HepG2 (cell line): ENCODE results near the gene SF3B2. TPM values are rescaled to one million over a fixed set of nuclear protein-coding genes. Genes with fewer than 3 reads are reported as not detected.
A peak's percentile ranks its signal among the peaks of the same experiment; 100 is the strongest.

Experiments used
- ATAC-seq: fragments of 200-7000 bp; cut with Tn5 transposase; 3 replicates; pipeline ENCODE4 v1.9.1; 2020; ENCODE audit warnings: mild to moderate bottlenecking, moderate library complexity
- BruUV-seq: library from RNA; stranded (reverse); fragments of 400-500 nt; replicated peaks from 2 replicates; lab custom pipeline; 2021; lab: Mats Ljungman, UMichigan
- CTCF ChIA-PET: fragments of 300-600 bp; formaldehyde crosslinking; extraction: SDS; loops from one replicate; lab custom pipeline; 2021; ENCODE audit warnings: low total read pairs, inconsistent platforms, low intra/inter-chr PET ratio; lab: Yijun Ruan, JAX
- POLR2A ChIA-PET: fragments of 350-600 bp; sonication (Branson Sonifier 250); formaldehyde crosslinking; loops from one replicate; lab custom pipeline; 2020; ENCODE audit warnings: antibody characterized with exemption, inconsistent platforms; lab: Yijun Ruan, JAX
- DNase-seq: peaks from one replicate; pipeline ENCODE4 v3.0.0-alpha.2; 2015; ENCODE audit warnings: low spot score
- FAIRE-seq: peaks from 3 replicates; lab custom pipeline; 2011; peaks lifted over from hg19 to GRCh38; lab: Jason Lieb, UNC
- H2AFZ ChIP-seq: one replicate; pipeline ENCODE4 v1.6.1; 2011; ENCODE audit warnings: low read length, inconsistent platforms
- H3K27ac ChIP-seq: fragments of 300-600 bp; 3 replicates; pipeline ENCODE4 v1.8.0; 2011; ENCODE audit warnings: mixed run types, mild to moderate bottlenecking, mixed read lengths, low read length, inconsistent platforms; ENCODE audit not compliant: insufficient read depth; ENCODE audit errors: extremely low read length
- H3K27me3 ChIP-seq, 2 experiments: fragments of 200-600 bp in 1 of 2; 2 replicates in 1 of 2; 3 replicates in 1 of 2; pipeline versions ENCODE4 v1.6.0 to v1.8.0; 2011; ENCODE audit warnings: low read length in 2 of 2, mild to moderate bottlenecking in 2 of 2, moderate library complexity in 2 of 2, inconsistent platforms in 1 of 2; ENCODE audit not compliant: insufficient read depth in 2 of 2, control insufficient read depth in 1 of 2
- H3K36me3 ChIP-seq, 2 experiments: fragments of 200-600 bp in 1 of 2; replicated peaks in 1 of 2; 2 replicates in 1 of 2; 3 replicates in 1 of 2; pipeline versions ENCODE4 v1.5.1 to v1.8.0; 2011; ENCODE audit warnings: low read length in 2 of 2, inconsistent platforms in 1 of 2; ENCODE audit not compliant: insufficient read depth in 2 of 2, control insufficient read depth in 1 of 2
- H3K4me1 ChIP-seq: 2 replicates; pipeline ENCODE4 v1.5.1; 2012; ENCODE audit warnings: low read length, inconsistent platforms; ENCODE audit not compliant: insufficient read depth
- H3K4me2 ChIP-seq: 2 replicates; pipeline ENCODE4 v1.6.0; 2011; ENCODE audit warnings: low read depth, low read length, inconsistent platforms
- H3K4me3 ChIP-seq, 3 experiments: fragments of 200-600 bp in 1 of 3; sonication (generic), shearing (Covaris generic) in 1 of 3; replicated peaks in 1 of 3; 2 replicates each; pipeline ENCODE4 v1.5.1; 2011 to 2016; ENCODE audit warnings: low read length in 3 of 3, inconsistent platforms in 2 of 3, low read depth in 2 of 3, mild to moderate bottlenecking in 2 of 3, control low read depth in 1 of 3, mixed read lengths in 1 of 3; ENCODE audit not compliant: insufficient read depth in 1 of 3
- H3K79me2 ChIP-seq: one replicate; pipeline ENCODE4 v1.6.1; 2011; ENCODE audit warnings: low read length, inconsistent platforms; ENCODE audit not compliant: insufficient read depth
- H3K9ac ChIP-seq: 2 replicates; pipeline ENCODE4 v1.6.0; 2011; ENCODE audit warnings: mild to moderate bottlenecking, low read depth, low read length, inconsistent platforms; ENCODE audit not compliant: insufficient read depth
- H3K9me3 ChIP-seq: 2 replicates; pipeline ENCODE4 v1.5.1; 2012; ENCODE audit warnings: mild to moderate bottlenecking, low read length
- H4K20me1 ChIP-seq: 2 replicates; pipeline ENCODE4 v1.6.0; 2011; ENCODE audit warnings: inconsistent platforms, mild to moderate bottlenecking, low read length, moderate library complexity; ENCODE audit not compliant: insufficient read depth
- DNMT1 ChIP-seq: sonication (generic); formaldehyde crosslinking; IDR thresholded peaks from 2 replicates; pipeline ENCODE4 v1.5.1; 2020; ENCODE audit warnings: mild to moderate bottlenecking, missing genetic modification reagents
- EHMT2 ChIP-seq: fragments of 200-600 bp; sonication (generic); IDR thresholded peaks from 2 replicates; pipeline ENCODE4 v1.7.0; 2017; ENCODE audit warnings: antibody characterized with exemption, low read depth, low read length, borderline replicate concordance
- ELF4 ChIP-seq: sonication (generic); formaldehyde crosslinking; IDR thresholded peaks from 2 replicates; pipeline ENCODE4 v1.5.0; 2020; ENCODE audit warnings: missing genetic modification reagents, mild to moderate bottlenecking, moderate library complexity, borderline replicate concordance
- FOXO4 ChIP-seq: sonication (generic); formaldehyde crosslinking; conservative IDR thresholded peaks from 2 replicates; pipeline ENCODE4 v1.8.1; 2023; ENCODE audit warnings: missing genetic modification reagents
- FOXP1 ChIP-seq, 2 experiments: fragments of 450-650 bp in 1 of 2; IDR thresholded peaks; 2 replicates each; pipeline ENCODE4 v1.6.1; 2017 to 2018; ENCODE audit warnings: antibody characterized with exemption in 1 of 2
- JARID2 ChIP-seq: sonication (generic); formaldehyde crosslinking; IDR thresholded peaks from 2 replicates; pipeline ENCODE4 v1.8.1; 2023; ENCODE audit warnings: missing genetic modification reagents, inconsistent platforms; ENCODE audit not compliant: insufficient replicate concordance
- KLF13 ChIP-seq: sonication (generic); formaldehyde crosslinking; IDR thresholded peaks from 2 replicates; pipeline ENCODE4 v1.4.0; 2020; ENCODE audit warnings: mild to moderate bottlenecking, missing genetic modification reagents
- NFE2L1 ChIP-seq: sonication (generic); formaldehyde crosslinking; IDR thresholded peaks from 2 replicates; pipeline ENCODE4 v1.4.0; 2020; ENCODE audit warnings: missing genetic modification reagents, mild to moderate bottlenecking, borderline replicate concordance
- NR2F2 ChIP-seq: IDR thresholded peaks from 2 replicates; pipeline ENCODE4 v1.6.1; 2012; ENCODE audit warnings: low read depth, inconsistent platforms, borderline replicate concordance
- SPEN ChIP-seq: sonication (generic); formaldehyde crosslinking; IDR thresholded peaks from 2 replicates; pipeline ENCODE4 v1.5.1; 2020; ENCODE audit warnings: low read depth, mild to moderate bottlenecking, missing genetic modification reagents
- TRAFD1 ChIP-seq: sonication (generic); formaldehyde crosslinking; IDR thresholded peaks from 2 replicates; pipeline ENCODE4 v1.5.1; 2020; ENCODE audit warnings: missing genetic modification reagents, mild to moderate bottlenecking, borderline replicate concordance
- ZC3H13 ChIP-seq: sonication (generic); formaldehyde crosslinking; IDR thresholded peaks from 2 replicates; pipeline ENCODE4 v1.8.1; 2023; ENCODE audit warnings: mild to moderate bottlenecking, missing genetic modification reagents, moderate library complexity
- ZNF253 ChIP-seq: sonication (generic); formaldehyde crosslinking; IDR thresholded peaks from 2 replicates; pipeline ENCODE4 v1.8.0; 2022; ENCODE audit warnings: mild to moderate bottlenecking, missing genetic modification reagents, borderline replicate concordance
- ZNF547 ChIP-seq: sonication (generic); formaldehyde crosslinking; IDR thresholded peaks from 2 replicates; pipeline ENCODE4 v1.5.1; 2020; ENCODE audit warnings: mild to moderate bottlenecking, missing genetic modification reagents
- WGBS: methylation state at CpG from one replicate; pipeline ENCODE4 v1.1.6; 2017; ENCODE audit warnings: low lambda C conversion rate; 5-methylcytosine and 5-hydroxymethylcytosine counted together
- in situ Hi-C: cut with HindIII; loops from 2 replicates; pipeline ENCODE4 v1.10.0; 2017; ENCODE audit warnings: low pct_unique_long_range_greater_than_20kb; ENCODE audit not compliant: extremely low pct_ligation_motif_present
- intact Hi-C: fragments of 100-400 bp; cut with micrococcal nuclease; formaldehyde crosslinking; loops from one replicate; pipeline ENCODE4 v1.10.0; 2022; ENCODE audit not compliant: unreplicated experiment
- polyA plus RNA-seq, 8 experiments: library from polyadenylated mRNA; depleted of rRNA in 3 of 8; stranded (reverse) in 7 of 8; unstranded in 1 of 8; fragments of >200 nt; fragmentation: Illumina TruSeq in 4 of 8; extraction: Trizol in 4 of 8; gene quantifications; 2 replicates each; pipeline versions ENCODE4 v1.2.1 to v1.2.3, GENCODE V29; 2011 to 2016; ENCODE audit warnings: low read depth in 4 of 8, missing spikeins in 1 of 8, mixed read lengths in 1 of 8; ENCODE audit not compliant: insufficient read depth in 1 of 8
- total RNA-seq, 5 experiments: library from RNA; depleted of rRNA; stranded (reverse); fragments of >200 nt; fragmentation: Illumina TruSeq; extraction: Trizol; gene quantifications; 2 replicates each; pipeline ENCODE4 v1.2.3, GENCODE V29; 2016; ENCODE audit warnings: low read depth in 1 of 5
- TF ChIP-seq, protein P1 (sequence below): sonication (generic); formaldehyde crosslinking; IDR thresholded peaks from 2 replicates; pipeline ENCODE4 v1.4.0; 2020; ENCODE audit warnings: mild to moderate bottlenecking, low read depth, missing genetic modification reagents

SF3B2 gene
- total and polyA plus RNA-seq, 2 of the 13 experiments (the other 11 are each of a cell fraction or from before 2014, with no cell fraction given), result 70.4 to 153 TPM

GRCh38 chr11:66032957-66033735, 19.0 kb upstream of the SF3B2 start:
- Histone ChIP-seq H2AFZ (no peak overlapping the region), H3K27ac (no peak overlapping the region), H3K9me3 (no peaks in the 10 kb centered on the region), H3K4me1 (no peaks in the 10 kb centered on the region), H3K9ac (no peak overlapping the region), H3K4me3 (no peak overlapping the region), H3K36me3 (no peaks in the 10 kb centered on the region), H3K4me2 (no peak overlapping the region), H3K27me3 (peaks cover 1 to 7% of the 10 kb centered on the region in 2 experiments; a peak in 2 of 5 replicates), H4K20me1 (no peaks in the 10 kb centered on the region), H3K79me2 (no peaks in the 10 kb centered on the region)
- no peak for ATAC-seq
- CTCF ChIA-PET, result no interaction called here
- intact Hi-C loops (no loop called here), in situ Hi-C loops (no loop called here)
- no peak for DNase-seq
- BruUV-seq, result no TSS peak
- 63% methylated on average over 8 of the region's 8 CpGs for WGBS
- no peak for FAIRE-seq
- POLR2A ChIA-PET, result no interaction called here
- TF ChIP-seq SPEN (CRISPR knock-in tag) (no peak), FOXP1 (IDR thresholded peaks at IDR 0.05) (no peak), FOXP1 (CRISPR knock-in tag; IDR thresholded peaks at IDR 0.05) (0 out of 2 replicates have a peak, but pooled peaks have one; percentile 13), JARID2 (CRISPR knock-in tag) (no peak), FOXO4 (CRISPR knock-in tag) (no peak), KLF13 (CRISPR knock-in tag) (no peak), DNMT1 (CRISPR knock-in tag) (no peak), EHMT2 (no peak), ELF4 (no peak), NR2F2 (no peak), ZNF253 (no peak), ZNF547 (no peak), TRAFD1 (no peak), NFE2L1 (CRISPR knock-in tag) (no peak), ZC3H13 (CRISPR knock-in tag) (no peak)
- TF ChIP-seq, protein P1, sequence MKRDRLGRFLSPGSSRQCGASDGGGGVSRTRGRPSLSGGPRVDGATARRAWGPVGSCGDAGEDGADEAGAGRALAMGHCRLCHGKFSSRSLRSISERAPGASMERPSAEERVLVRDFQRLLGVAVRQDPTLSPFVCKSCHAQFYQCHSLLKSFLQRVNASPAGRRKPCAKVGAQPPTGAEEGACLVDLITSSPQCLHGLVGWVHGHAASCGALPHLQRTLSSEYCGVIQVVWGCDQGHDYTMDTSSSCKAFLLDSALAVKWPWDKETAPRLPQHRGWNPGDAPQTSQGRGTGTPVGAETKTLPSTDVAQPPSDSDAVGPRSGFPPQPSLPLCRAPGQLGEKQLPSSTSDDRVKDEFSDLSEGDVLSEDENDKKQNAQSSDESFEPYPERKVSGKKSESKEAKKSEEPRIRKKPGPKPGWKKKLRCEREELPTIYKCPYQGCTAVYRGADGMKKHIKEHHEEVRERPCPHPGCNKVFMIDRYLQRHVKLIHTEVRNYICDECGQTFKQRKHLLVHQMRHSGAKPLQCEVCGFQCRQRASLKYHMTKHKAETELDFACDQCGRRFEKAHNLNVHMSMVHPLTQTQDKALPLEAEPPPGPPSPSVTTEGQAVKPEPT, result no peak
